GM21737 (cell line): ENCODE measurements around the gene IRF6.

ENCODE experiments used
- ATAC-seq: cut with Tn5 transposase; IDR thresholded peaks from one replicate; pipeline ENCODE4 v1.9.1; 2021; ENCODE audit warnings: mild to moderate bottlenecking, moderate library complexity; ENCODE audit not compliant: unreplicated experiment

Gene IRF6

DNA sequence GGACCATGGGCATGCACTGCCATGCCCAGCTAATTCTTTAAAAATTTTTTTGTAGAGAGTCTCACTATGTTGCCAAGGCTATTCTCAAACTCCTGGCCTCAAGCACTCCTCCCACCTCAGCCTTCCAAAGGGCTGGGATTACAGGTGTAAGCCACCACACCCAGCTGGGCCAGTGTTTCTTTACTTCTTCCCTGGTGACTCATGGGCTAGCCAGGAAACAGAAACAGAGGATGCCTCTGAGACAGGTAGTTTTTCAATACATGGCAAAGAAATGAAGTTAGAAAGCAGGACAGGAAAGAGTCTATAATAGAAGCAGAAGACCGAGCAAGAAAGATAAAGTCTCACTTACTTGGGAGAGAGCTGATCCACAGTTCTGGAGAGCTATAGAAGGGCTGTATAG is 14.0 kb downstream of the IRF6 start:
- no peak for ATAC-seq

DNA sequence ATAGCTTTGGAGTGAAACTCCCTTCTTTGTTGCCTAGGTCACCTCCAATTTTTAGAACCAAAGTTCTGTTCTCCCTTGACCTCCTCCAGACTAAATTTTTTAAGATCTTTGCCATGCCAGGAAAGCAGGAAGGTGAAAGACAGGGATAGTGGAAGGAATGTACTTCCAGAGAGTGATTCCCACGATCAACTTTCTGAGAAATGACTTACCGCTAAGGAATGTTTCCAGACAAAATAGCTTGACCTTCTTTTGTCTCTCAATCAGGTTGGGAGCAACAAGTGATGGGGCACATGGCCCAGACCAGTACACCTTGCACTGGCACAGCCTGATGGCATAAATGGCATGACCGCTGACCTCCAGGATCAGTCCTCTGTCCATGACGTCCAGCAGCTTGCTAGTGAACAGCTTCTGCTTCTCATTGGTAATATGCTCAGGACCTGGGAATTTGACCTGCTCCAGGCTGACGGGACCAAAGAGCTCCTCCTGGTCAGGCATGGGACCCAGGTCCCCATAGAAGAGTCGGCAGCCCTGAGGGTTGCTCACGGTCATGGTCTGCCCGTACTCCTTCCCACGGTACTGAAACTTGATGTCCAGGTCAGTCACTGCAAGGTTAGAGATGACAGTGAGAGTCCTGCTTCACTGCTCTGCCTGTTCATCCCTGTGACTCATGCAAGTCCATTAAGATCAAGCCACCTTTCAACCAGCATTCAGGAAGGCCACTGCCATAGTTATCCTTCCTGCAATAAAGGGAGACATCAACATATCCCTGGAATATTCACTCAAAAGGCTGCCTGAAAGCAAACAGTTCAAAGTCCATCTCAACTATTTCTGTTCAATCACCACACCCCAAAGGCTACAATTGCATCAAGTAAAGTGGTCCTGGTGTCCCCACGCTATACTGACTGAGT is 15.4 kb downstream of the IRF6 start:
- no peak for ATAC-seq

DNA sequence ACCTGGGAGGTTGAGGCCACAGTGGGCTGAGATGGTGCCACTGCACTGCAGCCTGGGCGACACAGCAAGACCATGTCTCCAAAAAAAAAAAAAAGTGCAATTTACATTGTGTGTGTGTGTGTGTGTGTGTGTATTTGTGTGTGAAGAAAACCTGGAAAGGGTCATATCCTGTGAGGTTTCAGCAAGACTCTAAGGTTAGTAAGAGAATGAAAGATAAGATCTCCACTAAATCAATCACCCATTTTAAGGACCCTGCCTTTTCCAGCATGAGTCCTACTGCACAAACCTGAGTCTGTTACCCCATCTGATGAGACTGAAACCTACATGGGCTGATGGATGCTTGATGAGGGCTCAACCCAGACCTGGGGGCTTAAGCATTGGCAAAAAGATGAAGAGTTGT is 16.7 kb downstream of the IRF6 start:
- no peak for ATAC-seq

DNA sequence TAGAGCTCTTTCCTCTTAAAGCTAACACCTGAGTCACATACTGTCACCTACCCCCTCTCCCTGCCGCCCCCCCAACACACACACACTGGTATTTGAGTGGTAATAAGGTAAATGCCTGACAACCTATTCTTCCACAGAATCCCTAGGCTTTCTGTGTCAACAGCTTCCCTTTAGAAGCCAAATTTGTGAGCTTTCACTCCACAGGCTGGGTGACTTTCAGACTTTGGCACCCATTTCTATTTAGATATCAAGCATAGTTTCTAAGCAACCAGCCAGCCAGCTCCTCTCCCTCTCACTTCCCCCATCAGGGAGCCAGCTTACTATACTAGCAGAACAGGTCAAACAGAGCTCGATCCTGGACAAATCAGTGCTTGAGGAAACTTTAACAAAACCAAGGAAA is 18.4 kb downstream of the IRF6 start:
- no peak for ATAC-seq

DNA sequence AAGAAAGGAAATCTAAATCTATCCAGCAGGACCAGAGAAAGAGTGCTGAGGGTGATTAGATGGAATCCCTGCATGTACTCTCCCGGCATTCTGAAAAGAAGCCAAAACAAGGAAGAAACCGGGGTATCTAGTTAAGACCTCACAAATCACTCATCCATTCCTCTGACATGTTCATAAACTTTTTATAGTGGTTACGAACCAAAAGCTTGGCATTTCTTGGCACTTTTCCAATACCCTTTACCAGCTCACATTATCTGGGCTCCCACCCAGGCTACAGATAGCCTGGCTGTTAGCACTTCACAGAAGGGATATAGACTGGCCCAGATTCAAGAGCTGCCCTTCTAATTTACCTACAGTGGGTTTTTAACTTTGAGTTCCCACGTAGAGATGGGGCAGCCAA is 19.8 kb downstream of the IRF6 start:
- no peak for ATAC-seq

DNA sequence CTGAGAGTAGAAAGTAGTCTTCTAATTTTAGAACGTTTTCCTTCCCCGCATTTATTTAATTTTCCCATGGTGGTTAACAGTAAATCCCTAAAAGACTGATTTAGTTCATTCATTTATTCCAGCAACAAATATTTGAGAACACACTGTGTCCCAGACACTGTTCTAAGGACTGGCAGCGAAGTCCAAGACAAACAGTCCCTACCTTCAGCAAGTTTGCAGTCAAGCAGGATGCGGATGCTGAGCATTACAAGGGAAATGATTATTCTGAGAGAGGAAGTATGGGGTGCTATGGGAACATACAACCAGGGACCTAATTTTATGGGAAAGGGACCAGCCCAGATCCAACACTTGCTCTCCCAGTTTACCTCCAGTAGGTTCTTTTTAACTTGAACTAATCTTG is 20.4 kb downstream of the IRF6 start:
- no peak for ATAC-seq

DNA sequence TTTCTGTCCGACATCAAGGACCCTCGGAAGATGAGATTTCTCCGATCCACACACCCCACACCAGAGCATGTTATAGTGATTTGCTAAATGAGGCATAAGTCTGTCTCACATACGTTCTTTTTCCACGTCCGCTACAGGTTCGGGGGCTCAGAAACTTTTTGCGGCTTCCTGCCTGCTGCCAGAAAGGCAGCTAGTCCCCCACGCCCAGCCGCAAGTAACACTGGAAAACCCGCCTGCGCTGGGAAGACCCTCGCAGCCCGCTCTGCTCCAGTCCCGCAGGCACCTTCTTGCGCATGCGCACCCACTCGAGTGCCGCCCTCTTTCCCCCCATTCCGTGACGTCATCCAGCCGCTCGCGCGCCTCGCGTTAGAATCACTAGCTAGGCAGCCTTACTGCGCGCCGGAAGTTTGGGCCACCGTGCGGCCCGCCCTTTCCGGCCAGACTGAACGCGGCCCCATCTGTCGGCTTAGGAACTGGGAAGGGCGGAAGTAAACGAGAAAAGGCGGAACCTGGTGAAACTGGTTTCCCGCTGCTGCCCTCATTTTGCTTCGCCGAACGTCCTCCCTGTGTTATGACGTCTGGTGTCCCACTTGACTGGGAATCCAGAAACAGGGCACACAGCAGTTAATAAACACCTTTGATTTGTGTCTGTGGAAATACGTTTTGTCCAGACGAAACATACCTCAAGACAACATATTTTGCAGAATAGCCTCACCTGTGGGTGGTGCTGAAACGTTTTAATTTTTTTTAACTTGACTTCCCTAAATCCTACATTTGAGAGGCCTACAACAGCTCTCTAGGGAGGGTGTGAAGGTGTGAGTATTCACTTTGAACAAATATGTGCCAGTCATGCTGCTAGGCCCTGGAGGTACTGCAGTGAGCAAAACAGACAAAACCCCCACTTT is 21.4 kb downstream of the IRF6 start, which contains the start of gene C1orf74:
C1orf74 (minus strand) TSS at position 295 of the 905 bp plus-strand sequence. CDS start 925 bp downstream, outside the sequence.
- ATAC-seq, result peak; percentile 99

DNA sequence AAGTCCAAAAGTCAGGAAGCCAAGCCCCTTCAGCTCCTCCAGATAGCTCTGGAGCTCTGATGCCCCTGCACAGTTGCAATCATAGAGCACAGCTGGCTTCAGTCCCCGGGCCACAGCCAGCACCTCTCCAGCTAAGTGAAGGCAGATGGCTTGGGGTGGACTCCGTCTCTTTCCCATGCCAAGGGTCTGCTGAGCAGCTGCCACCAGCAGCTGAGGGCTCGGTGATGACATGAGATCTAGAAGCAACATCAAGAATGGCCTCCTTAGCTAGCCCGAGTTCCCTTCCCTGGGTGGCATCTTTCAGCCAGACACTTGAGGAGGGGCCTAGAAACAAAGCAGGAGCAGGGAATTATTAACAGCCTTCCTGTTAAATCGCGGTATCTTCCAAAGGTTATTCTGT is 22.6 kb downstream of the IRF6 start:
- no peak for ATAC-seq

DNA sequence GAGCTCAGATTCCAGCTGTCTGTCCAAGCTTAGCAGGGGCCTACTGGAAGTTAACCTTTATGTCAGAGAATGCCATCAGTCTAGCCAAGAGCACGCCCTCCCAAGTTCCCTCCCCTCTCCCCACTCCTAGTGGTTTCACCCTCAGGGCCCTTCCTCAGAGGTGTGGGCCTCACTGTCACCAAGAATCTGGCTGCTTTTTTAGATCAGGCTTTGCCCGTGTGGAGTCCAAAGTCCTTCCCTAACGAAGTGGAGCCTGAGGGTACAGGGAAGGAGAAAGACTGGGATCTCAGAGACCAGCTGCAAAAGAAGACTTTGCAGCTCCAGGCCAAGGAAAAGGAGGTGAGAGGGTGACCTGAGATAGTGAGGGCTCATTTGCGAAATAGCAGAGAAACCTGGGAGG is 25.7 kb downstream of the IRF6 start:
- ATAC-seq, result no peak

DNA sequence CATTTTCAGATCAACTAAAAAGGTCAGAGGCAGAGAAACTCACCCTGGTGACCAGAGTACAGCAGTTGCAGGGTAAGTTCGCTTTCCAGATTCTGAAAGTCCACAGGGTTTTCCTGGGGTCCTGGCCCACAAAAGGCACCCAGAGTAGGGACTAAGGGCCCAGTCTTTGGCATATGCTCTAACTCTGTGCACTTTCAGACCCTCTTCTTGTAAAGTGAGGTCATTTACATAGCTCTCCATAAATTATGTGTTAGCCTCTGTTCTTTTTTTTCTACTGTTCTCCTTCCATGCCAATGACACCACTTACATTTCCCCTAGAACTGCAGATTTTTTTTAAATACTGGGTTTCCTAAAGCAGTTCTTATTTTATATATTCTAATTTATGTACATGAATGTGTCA is 27.8 kb downstream of the IRF6 start:
- ATAC-seq, result no peak

DNA sequence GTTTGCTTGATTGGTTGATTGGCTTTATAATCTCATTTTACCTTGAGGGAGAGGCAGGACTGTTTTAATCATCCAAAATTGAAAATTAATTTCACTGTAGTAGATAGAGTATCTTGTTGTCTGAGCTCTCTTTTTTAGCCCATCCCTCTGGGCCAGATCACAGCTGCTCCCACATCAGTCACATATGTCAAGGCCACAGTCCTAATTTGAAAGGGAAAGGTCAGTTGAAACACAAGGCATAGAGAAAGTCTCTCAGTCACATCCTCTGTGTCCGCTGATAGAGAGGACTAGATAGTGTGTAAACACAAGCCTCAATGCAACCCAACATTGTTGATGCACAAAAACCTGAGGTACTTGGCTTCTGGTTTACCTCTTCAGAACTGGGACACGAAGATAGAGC is 28.4 kb downstream of the IRF6 start:
- ATAC-seq, result no peak

DNA sequence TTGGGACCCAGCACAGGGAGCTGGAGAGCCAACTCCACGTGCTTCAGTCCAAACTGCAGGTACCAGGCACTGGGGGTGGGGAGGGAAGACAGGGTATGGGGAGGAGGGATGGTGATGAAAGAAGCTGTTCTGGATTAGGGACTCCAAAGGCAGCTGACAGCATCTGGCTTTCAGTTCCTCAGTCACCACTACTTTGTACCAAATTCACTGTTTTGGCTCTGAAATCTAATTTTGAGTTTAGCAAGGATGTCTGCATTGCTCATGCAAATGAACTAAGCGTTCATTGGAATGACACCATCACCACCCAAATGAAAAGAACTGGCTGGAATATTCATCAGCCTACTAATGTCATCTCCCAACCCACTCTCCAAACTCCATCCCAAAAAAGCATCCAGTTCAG is 30.3 kb downstream of the IRF6 start:
- no peak for ATAC-seq

DNA sequence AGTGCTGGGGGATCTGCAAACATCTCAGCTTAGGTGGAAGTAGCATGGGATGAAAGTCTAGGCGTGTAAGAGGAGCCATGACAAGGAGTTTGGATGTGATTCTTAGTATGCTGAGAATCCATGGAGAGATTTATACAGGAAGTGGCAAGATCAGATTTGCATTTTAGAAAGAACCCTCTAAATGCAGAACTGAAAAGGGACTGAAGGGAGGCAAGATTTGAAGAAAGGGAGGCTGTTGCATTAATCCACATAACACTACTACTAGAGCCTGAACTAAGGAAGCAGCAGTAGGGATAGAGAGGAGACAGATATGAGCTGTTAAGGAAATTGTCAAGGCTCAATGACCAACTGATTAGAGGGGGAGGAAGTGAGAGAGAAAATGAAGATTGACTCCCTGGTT is 31.4 kb downstream of the IRF6 start:
- ATAC-seq, result peak; percentile 50

DNA sequence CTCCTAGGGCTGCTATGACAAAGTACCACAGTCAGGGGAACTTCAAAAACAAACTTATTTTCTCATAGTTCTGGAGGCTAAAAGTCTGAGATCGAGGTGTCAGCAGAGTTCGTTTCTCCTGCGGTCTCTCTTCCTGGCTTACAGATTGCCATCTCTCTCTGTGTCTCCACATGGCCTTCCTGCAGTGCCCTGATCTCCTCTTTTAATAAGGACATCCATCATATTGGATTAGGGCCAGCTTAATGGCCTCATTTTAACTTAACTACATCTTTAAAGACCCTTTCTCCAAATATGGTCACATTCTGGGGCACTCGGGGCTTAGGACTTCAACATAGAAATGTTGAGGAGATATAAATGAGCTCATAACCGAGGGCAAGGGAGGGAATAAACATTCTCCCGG is 33.8 kb downstream of the IRF6 start:
- no peak for ATAC-seq

DNA sequence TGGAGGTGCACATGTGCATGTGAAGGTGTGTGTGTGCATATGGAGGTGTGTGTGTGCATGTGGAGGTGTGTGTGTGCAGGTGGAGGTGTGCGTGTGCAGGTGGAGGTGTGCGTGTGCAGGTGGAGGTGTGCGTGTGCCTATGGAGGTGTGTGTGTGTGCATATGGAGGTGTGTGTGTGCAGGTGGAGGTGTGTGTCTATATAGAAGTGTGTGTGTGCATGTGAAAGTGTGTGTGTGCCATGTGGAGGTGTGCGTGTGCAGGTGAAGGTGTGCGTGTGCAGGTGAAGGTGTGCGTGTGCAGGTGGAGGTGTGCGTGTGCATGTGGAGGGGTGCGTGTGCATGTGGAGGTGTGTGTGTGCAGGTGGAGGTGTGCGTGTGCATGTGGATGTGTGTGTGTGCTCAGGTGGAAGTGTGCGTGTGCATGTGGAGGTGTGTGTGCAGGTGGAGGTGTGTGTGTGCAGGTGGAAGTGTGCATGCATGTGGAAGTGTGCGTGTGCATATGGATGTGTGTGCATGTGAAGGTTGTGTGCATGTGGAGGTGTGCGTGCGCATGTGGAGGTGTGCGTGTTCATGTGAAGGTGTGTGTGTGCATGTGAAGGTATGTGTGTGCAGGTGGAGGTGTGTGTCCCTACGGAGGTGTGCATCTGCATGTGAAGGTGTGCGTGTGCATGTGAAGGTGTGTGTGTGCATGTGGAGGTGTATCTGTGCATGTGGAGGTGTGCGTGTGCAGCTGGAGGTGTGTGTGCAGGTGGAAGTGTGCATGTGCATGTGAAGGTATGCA is 35.1 kb downstream of the IRF6 start:
- no peak for ATAC-seq

DNA sequence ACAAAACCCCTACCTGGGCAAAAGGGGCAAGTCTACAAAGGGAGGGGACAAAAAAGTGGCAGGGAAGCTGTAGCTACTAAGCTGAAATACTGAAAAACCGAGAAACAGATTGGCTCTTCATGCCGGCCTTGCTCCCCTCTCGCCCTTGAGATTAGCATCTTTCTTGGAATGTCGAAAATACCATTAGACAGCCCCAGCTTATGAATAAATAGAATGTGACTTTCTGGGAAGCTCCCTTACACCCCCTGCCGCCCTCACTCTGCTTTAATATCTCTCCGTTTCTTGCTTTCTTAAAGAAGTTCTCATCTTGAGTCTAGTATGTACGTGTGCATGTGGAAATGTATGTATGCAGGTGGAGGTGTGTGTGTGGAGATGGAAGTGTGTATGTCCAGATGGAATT is 36.0 kb downstream of the IRF6 start:
- ATAC-seq, result no peak

DNA sequence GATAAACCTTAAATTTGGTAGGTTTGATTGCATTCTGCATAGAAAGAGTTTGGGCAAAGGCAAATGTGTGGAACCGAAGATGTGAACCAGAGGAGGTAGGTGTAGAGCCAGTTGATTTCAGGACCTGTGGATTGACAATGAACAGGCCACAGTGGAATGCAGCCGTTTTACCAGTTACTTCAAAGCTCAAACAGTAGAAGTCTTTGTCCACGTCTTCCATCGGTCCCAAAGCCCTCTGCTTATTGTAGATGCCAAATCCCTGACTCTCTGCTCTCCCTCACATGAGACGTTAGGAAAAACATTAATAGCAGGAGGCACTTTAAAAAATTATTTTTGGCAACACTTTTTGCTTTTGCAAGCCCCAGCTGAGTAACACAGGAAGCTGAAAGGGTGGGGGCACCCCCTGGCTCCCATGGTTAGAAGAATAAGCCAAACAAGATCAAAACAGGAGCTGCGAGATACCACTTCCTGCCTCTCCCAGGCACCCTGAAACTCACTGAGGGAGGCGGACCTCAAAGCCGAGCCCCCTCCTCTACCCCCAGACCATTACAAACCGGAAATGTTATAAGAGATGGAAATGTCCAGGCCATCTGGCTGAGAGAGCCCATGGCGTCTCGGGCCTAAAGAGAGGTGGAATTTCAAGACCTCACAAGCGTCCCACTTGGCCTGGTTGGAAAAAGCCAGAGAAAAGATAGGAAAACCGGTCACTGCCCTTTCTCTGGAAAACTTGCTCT is 36.6 kb downstream of the IRF6 start:
- peak; percentile 75 for ATAC-seq

DNA sequence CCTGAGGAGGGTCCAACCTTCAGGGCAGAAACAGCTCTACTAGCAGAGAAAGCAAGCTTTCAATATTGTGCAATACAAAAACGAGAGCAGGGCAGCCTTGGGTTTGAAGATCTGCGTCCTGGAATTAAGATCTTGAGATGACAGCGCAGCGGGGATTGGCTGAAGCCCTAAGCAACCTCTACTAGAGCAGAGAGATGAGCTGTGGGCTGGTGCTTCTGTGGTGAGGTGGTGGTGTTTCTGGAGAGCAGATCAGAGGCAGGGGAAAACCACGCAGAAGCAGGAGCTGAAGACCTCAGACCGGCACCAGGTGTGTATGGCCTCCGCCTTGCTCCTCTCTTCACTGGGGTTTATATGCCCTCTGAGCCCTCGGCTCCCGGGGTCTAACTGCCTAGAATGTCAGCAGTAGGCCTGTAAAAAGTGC is 37.6 kb downstream of the IRF6 start:
- peak; percentile 76 for ATAC-seq

DNA sequence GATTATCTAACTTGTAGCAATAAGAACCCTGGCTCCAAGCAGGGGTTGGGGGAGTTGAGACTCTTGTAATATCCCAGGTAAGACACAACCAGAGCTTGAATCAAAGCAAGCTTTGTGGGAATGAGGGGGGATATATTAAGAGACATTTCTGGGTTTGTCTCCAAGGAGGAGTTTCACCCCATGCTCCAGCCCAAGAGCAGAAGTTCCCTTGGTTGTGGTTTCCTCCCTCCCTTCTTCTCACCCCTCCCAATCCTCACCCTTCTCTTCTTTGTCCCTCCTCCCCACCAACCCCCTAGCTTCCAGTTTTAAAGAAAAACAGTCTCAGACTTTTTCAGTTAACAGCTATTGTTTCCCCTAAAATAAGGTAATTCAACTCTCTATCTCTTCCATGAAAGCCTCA is 38.2 kb downstream of the IRF6 start:
- no peak for ATAC-seq

DNA sequence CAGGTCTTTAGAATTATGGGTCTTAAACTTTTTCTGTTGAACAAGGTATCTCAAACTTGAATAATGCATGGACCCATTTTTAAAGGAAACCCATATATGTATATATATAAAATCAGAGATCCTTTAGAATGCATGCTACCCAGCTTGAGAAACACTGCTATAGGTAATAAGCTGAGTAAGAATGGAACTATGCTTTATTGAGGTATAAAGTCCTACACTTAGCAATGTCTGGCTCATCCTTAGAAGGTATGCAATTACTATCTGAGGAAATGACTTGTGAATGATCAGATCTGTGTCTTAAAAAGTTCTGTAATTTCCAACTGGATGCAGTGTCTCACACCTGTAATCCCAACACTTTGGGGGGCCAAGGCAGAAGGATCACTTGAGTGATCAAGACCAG is 38.8 kb downstream of the IRF6 start:
- no peak for ATAC-seq
